ENCODE data around the gene TEAD3.

DNA sequence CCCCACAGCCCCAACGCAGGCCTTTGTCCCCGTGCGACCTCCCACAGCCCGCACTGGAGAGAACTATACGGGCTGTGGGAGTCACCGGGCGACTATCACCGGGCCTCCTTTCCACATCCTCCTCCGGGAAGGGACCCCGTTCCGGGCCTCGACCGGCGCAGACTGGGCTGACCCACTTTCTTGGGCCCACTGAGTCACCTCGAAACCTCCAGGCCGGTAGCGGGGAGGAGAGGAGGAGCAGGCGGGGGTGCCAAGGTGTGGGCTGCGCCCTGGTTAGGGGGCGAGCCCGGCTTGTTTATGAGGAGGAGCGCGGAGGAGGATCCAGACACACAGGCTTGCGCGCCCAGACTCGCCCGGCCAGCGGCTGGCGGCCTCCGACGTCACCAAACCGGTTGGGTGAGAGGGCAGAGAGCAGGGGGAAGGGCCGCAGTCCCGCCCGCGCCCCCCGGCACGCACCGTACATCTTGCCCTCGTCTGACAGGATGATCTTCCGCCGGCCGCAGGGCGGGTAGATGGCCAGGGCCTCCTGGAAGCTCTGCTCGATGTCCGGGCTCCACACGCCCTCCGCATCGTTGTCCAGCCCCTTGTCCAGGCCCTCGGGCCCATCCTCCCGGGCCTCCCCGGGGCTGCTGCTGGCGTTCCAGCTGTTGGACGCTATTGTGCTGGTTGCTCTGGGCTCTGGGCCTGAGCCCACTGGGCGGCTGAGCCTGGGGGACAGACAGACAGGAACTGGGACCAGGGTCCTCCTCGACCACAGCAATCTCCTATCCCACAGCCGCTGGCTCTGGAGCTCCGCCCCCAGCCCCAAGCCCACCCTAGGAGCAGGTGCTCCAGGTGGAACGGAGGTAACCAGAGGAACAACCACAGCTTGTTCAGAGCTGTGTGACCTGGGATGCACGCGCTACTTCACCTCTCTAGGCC lies 10.6 kb downstream of the TEAD3 start:
- TF ChIP-seq, protein P1, sequence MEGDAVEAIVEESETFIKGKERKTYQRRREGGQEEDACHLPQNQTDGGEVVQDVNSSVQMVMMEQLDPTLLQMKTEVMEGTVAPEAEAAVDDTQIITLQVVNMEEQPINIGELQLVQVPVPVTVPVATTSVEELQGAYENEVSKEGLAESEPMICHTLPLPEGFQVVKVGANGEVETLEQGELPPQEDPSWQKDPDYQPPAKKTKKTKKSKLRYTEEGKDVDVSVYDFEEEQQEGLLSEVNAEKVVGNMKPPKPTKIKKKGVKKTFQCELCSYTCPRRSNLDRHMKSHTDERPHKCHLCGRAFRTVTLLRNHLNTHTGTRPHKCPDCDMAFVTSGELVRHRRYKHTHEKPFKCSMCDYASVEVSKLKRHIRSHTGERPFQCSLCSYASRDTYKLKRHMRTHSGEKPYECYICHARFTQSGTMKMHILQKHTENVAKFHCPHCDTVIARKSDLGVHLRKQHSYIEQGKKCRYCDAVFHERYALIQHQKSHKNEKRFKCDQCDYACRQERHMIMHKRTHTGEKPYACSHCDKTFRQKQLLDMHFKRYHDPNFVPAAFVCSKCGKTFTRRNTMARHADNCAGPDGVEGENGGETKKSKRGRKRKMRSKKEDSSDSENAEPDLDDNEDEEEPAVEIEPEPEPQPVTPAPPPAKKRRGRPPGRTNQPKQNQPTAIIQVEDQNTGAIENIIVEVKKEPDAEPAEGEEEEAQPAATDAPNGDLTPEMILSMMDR (IDR thresholded peaks at IDR 0.05; ENCODE audit: insufficient read depth, low read length), result no peak
- TF ChIP-seq POLR2AphosphoS5 (IDR thresholded peaks at IDR 0.05; ENCODE audit: low read depth) (no peak), REST (IDR thresholded peaks at IDR 0.05; ENCODE audit: insufficient replicate concordance, low read depth) (no peak)

Data from HL-60 (cell line).